ENCODE measurements around the gene FMNL2.

FMNL2 gene

DNA sequence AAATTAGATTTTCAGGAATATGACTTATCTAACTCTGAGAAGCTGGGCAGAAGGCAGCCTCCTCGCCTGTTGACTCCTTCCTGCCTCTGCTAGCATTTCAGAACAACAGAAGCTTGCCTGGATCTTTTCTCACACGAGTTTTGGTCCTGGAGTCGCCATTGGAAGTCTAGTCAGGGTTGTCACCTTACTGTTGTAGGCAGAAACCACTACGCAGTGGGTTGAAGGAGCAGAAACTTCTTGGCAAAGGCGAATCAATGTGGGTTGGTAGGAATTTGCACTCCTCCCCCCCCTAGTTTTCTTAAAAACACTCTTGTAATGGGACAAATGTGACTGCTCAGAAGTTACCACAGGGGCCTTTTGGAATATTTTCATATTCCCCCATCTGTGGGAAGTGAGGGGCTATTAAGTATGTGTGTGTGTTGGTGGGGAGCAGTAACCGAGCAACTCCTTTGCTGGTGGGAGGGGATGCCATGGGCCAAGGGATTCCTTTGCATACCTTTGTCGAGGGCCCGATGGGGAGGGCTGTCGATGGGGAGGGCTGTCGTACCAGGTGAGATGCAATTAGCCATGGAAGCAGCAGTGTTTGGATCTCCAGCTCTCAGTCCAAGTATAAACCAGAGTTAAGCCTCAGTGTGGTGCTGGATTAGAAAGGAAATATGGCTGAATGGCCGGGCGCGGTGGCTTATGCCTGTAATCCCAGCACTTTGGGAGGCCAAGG lies 117.4 kb downstream of the FMNL2 start:
- no peak for DNase-seq

DNA sequence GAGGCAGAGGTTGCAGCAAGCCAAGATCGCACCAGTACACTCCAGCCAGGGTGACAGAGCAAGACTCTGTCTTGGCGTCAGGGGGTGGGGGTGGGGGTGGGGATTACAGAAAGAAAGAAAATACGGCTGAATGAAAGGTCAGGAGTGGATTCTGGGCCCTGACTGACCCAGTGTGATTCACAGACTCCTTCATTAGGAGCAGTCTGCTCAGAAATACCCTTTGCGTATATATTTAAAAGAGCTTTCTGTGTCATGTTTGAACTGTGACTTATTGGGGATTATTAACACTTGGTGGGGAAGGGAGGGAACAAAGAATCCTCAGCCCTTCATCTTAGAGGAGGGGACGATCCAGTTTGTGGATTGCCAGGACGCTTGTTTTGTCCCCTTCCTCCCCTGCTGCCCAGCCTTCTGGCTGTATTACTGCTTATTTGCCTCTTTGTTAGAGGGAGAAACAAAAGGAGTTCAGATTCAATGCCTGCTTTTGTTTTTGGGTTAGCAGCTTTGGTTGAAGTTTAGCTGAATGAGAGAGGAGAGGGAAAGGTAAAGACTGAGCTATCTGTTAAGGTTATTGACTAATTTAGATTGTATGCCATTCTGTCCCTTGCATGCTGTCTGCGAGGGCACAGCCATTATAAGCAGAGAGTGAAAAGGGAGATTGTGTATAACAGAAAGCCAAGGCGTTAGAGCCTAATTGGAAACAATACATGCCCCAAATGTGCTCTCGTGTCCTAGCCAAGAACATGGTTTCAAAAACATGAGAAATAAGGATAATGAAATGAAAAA lies 118.3 kb downstream of the FMNL2 start:
- no peak for DNase-seq

DNA sequence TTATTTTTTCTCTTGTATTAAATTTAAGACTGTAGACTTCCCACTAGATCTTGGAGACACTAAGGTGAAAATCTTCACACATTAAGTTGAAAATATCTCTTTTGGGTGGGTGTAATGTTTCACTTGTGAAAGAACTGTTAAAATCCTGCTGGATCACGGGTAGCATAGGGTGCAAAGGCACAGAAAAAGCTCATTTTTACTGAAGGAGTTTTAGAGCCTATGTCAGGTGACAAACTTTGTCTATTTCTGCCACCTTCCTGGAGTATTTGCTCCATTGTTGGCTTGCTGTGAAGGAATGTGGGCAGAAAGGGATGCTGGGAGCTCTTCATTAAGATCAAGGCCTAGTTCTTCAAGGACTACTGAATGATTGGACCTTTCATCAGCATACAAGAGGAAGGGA lies 119.4 kb downstream of the FMNL2 start:
- no peak for DNase-seq

DNA sequence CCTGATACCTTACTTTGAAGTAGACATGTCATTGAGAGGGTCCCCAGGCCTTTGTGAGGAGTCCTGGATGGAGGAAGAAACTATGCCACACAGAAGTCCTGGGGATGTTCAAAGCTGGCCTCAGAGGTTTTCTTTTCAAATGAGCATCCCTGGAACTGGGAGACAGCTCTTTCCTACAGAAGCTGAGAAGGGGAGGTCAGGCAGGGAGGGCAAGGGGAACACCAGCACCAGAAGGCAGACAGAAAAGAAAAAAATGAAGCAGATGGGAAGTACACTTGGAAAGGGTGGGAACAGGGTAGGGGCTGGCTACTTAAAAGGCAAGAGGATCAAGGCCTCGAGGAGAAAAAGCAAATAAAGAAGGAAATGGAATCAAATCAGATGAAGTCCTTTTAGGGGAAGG lies 120.0 kb downstream of the FMNL2 start:
- DNase-seq, result no peak

DNA sequence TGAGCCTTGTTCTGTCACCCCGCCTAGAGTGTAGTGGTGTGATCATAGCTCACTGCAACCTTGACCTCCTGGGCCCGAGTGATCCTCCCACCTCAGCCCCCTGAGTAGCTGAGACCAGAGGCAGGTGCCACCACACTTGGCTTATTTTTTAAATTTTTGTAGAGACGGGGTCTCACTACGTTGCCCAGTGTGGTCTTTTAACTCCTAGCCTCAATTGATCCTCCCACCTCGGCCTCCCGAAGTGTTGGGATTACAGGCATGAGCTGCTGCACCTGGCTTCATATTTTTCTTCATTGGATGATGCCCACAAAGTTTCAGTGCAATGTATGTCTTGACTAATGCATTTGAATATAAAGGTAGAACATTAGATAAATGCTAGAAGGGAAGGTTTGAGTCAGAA lies 120.8 kb downstream of the FMNL2 start:
- DNase-seq, result no peak

DNA sequence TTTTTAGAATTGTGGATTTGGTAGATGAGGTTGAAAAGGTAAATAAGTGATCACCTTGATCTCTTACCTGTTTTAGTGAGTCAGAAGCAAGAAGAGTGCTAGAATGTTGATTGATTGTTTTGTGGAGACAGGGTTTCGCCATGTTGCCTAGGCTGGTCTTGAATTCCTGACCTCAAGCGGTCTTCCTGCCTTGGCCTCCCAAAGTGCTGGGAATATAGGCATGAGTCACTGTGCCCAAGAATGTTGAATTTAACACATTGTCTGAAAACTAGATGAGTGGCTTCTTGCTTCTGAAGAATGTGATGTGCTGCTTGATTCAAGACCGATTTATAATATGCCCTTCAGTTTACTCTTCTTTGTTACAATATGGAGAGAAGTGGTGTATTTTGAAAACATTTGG lies 121.3 kb downstream of the FMNL2 start:
- DNase-seq, result no peak

DNA sequence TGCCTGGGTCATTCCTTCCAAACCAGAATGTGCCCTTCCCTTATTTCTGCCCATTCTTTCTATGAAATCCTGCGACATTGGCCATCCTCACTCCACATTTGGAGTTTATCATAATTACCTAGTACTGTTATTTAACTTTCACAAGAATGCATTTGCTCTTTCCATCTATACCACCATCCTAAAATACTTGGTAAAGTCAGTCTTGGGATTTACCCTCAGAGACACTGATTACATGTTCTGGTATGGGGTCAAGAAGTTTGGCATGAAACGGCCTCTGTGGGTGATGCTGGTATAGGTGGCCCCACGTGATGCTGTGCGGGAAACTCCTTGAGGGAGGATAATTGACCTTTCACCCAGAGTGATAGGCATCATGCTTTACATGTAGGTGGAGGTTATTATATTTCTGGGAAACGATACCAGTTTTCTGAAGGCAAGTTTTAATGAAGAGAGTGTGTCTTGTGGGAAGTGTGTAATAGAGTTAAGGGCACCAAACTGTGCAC lies 123.5 kb downstream of the FMNL2 start:
- no peak for DNase-seq

DNA sequence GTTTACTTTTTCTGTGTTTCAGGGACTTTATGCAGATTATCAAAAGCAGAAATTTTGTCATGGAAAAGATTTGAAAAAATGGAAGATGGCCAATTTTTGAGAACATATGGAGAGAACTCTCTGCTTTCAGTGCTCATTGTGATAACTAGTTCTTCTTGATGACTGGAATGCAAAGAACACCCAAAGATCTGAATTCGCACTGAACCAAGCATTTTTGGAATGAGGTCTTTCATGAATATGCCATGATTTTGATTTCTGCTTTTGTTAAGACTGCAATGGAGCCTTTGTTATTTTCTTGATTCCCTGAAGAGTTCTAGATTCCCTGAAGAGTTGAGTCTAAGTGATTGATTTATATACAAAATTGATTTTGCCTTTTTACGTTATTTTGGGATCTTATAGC lies 124.1 kb downstream of the FMNL2 start:
- no peak for DNase-seq

DNA sequence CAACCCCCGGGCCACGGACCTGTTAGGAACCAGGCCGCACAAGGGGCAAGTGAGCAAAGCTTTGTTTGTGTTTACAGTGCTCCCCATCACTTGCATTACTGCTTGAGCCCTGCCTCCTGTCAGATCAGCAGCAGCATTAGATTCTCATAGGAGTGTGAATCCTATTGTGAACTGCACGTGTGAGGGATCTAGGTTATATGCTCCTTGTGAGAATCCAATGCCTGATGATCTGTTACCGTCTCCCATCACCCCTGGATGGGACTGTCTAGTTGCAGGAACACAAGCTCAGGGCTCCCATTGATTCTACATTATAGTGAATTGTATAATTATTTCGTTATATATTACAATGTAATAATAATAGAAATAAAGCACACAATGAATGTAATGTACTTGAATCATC lies 125.6 kb downstream of the FMNL2 start:
- no peak for DNase-seq

DNA sequence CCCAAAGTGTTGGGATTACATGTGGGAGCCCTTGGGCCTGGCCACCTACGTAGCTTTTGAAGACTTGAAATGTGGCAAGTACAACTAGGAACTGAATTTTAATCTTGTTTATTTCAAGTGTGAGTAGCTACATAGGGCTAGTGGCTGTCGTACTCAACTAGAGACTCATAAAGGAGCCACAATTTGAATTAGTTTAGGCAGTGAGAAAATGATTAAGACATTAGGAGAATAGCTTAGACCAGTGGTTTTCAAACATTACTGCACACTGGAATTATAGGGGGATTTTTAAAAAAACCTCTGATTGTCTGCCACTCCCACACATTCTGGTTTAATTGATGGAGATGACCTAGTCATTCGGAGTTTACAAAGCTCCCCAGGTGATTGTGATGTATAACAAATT lies 127.1 kb downstream of the FMNL2 start:
- no peak for DNase-seq

DNA sequence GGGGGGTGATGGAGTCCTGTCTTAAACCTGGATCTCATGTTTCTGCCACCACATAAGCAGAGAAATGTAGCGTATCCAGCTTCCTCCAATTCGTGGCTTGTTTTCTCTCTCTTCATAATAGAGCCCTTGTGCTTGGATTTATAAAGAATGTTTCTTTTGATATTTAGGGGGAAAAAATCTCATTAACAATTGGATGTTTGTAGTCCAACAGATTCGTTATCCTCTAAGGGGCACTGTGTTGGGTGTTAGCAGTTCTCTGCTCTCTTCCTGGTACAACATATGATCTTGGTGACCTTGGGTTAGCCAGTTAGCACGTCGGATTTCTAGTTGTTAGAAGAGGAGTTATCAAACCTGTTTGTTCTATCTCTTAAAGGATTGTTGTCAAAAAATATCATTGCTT lies 127.8 kb downstream of the FMNL2 start:
- DNase-seq, result no peak

DNA sequence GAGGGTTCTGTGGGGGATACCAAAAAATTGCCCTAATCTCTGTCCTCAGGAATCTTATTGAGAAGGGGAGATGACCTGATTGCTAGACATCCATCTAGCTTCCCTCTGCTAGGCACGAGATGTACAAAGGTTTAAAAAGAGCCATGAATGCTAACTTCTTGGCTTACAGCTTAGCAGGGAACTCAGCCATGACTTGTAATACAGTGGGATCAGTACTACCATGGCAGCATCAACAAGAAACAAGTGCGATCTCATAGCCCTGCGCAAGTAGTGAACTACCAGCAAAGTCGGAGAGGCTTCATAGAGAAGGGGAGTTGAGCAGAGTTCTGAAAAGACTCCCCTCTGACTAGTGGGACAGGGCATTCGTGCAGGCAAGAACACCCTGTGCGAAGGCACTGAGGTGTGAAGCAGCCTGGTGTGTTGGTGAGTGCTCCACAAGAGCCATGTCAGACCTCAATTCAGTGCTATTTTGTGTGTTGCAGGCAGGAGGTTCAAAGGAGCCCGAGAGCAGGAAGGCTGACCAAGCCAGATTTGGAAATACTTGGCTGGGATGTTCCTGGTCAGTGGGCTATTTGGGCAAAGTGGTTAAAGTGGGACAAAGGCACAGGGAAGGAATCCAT lies 130.0 kb downstream of the FMNL2 start:
- DNase-seq, result no peak

DNA sequence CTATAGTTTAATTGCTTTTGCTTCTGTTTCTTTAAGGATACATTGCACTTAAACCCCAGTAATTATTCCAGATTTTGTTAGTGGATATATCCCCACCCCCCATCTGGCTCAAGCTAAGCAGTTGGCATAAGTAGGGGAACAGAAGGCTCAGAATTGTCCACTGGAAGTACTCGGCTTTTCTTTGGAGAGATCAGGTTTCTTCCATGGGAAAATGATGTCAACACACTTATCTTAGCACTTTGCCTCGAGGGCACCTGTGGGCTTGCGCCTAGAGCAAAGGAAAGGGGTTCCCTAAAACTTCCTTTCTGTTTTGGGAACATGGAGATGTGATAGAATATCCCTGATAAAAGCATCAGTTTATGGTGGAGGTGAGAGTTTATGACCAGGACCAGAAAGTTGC lies 130.6 kb downstream of the FMNL2 start:
- no peak for DNase-seq

DNA sequence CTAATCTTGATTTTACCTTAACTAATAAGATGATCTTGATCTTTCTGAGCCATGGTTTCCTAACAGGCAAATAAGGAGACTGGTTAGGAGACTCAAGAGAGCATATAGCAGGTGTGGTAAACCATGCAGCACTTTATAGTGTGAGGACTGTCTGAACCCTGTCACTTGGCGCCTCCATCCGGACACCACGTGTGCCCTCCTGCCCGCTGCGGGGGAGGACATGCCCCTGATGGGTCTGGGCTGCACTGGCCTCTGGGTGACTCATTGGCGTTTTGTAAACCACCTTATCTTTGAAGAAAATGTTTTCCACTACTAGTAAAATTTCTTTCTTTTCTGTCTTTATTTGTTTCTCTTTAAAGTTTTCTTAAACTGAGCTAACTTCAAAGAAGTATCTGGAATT lies 131.1 kb downstream of the FMNL2 start:
- DNase-seq, result no peak

DNA sequence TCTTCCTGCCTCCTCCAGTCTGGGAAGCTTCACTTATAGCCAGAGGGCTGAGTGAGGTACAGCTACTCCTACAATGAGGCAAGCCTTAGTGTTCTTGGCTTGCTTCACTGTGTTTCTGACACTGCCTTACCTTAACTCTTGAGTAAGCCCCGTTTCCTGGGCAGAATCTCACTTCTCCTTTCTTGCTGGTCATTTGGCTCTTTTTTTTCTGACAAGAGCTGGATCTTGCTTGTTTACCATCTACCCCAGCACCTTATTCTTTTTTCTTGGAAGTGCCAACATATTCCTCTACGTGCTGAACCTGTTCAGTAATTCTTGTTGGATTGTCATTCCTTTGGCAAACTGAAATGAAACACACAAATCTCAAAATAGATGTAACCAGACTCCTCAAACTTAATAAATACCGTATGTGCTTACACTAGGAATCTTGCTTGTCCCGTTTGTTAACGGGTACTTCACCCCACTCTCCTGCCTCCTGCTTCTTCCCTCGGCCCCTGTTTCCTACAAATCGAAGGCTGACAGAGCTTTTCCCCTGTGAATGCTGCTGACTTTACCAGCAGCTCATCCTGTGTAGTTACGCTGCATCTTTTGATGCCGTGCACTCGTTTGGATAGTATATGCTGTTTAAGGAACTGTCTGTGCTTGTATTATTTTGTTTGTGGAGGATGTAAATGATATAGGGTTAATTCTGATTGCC lies 132.2 kb downstream of the FMNL2 start:
- no peak for DNase-seq

DNA sequence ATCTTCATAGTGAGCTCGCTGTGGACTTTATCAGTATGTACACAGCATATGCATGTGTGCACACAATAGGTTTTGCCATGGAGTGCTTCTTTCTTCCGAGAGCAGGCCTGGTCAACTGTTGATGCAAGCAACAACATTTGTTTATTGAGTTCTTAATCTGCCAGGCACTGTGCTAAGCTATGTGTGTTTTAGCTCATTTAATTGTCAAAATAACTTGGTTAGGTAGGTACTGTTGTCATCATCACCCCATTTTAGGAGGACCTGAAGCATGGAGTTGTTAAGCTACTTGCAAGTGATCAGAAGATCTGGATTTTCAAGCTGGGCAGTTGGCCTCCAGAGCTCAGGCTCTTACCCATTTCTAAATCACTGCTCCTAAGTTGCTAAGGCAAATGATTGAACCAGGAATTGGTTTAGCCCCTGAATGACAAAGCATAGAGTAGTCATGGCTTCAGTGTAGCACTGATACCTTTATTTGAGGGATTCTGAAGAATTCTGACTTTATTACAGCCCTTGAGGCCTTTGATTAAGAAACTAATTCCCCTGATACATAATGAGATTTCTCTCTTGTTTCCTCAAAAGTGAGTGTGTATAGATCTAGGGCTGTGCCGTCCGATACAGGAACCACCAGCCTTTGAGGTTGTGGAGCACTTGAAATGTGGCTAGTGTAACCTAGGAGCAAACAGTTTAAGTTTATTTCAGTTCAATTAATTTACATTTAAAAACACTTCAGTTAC lies 132.9 kb downstream of the FMNL2 start:
- no peak for DNase-seq

DNA sequence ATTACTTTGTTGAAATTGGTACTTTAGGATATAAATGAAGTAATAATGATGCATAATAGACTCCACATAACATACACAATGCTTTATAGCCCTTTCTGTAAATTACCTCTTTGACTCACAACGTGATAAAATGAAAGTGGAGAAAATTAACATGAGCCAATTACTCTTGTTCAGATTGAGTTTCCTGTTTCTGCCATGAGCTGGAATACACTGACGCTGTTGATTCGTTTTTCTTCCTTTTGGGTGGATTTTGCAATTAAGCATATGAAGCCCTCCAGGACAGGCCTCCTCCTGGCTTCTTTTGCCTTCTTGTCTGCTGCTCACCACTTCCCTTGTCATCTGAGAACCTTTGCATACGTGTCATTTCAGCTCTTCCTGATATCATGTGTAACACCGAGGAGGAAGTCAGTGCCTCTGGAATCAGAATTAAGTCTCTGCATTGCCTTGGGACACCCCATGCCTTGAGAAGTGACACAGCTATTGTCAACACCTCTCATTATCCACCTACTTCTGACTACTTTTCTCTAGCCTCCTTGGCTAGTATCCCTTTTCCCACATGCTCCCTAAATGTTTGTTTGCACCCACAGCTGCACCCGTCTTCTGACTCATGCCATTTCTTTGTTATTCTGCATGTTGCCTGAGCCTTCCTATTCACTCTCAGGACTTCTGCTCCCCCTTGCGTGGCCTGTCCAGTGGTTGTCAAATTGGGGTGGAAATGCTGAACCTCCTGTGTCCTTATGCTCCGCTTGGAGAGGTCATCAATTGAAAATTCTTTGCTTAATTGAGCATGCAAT lies 134.1 kb downstream of the FMNL2 start:
- no peak for DNase-seq

DNA sequence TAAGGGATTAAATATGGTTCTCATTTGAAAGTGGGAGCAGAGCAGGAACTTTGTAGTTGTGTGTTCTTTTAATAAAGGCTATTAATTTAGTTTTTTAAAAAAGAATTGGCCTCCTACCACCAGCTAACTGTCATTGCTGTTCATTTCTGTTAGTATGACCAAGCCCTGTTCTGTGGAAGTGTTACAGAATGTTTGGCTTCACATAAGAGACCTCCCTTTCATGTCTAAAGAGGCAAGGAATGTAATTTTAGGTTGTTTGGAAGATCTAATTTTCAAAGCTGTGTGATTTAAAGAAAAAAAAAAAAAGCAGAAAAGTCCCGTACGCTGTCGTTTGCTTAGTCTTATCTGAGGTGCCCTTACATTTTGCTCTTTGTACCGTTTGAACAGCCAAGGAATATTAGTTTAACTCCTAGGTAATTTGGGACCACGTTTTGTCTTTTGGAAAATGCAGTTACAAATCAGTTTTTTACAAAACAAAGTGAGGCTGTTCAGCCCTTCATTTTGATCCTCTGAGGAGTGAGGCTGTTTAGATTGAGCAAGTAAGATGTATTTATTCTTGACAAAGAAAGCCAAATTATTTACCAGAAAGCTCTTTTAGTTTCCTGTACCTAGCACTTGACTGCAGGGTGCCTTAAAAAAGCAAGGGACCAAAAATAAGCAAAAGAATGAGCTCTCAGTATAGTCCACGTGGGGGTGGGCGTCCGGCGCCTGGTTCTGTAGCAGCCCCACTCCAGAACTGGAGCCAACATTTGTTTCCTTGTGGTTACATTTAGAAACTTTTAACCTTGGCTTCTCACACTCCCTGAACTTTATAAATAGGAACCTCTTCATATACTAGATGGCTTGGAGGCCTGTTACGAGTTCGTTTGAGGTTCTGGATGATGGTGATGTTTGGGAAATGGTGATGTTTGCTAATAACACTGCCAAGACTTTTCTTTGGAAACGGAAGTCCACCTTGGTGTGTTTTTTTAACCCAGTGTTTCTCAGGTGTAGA lies 136.2 kb downstream of the FMNL2 start:
- DNase-seq, result no peak

DNA sequence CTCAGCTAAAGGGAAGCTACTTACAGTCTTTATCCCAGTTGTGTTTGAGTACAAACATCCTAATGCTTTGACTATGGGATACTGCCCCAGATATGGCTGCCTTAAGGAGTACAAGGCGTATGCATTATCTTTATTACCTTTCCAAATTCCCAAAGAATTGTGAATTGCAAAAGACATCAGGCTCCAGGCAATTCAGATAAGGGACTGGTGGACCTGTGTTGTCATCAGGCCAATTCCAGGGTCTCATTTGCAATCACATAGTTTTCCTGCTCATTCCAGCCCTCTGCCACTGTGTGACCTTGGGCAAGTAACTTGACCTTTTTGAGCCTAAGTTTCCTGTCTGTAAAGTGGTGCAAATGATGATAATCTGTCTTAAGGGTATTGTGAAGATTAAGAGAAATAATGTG lies 137.5 kb downstream of the FMNL2 start:
- no peak for DNase-seq

DNA sequence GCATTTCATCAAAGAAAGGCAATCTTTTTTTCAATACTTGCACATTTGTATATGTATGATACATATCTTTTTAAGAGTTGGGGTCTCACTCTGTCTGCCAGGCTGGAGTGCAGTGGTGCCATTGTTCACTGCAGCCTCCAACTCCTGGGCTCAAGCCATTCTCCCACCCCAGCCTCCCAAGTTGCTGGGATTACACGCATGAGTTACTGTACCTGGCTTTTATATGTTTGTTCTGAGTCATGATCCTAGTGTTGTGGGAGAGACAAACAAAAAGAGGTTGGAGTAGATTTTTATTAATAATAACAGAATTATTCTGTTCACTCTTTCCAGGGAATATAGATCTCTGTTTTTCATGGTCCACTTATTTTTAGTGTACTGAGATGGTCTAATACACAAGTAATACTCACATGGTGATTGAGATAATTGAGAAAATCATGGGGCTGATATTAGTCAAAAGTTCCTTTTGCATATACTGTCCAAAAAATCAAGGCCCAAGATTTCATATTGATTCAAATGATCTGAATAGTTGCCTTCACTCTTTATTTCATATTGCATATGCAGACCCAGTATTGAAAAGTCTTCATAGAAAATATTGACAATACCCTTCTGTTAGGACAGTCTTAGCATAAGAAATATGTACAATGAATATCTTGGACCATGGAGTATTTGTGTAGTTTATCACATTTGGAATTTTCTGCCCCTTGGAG lies 138.3 kb downstream of the FMNL2 start:
- no peak for DNase-seq

Data from stimulated activated CD4-positive, alpha-beta T cell treated with anti-CD3 and anti-CD28 coated beads, Interleukin-2, amount 100 ng/mL, for 48 hours (primary cell).